Measurements from ENCODE around the gene SEC63.

The SEC63 gene

GRCh38 chr6:107822176-107823046 is 135.6 kb downstream of the SEC63 start:
- Histone ChIP-seq H3K36me3 (ENCODE audit: insufficient read depth) (no peaks in the 10 kb centered on the region), H4K20me1 (ENCODE audit: insufficient read depth) (no peaks in the 10 kb centered on the region), H3K9ac (no peak overlapping the region), H3K27me3 (ENCODE audit: insufficient read depth, low read depth) (no peaks in the 10 kb centered on the region; the same call in 1 of the 2 replicates), H3K4me1 (ENCODE audit: low read depth, poor library complexity, severe bottlenecking) (peaks cover 11% of the 10 kb centered on the region), H3K4me2 (peak overlapping the region; percentile 19; the same call in 1 of the 2 replicates), H3K27ac (no peak overlapping the region), H3K79me2 (ENCODE audit: insufficient read depth, low read depth) (no peaks in the 10 kb centered on the region), H3K4me3 (IDR thresholded peaks at IDR 0.05; ENCODE audit: insufficient read depth, low read depth, low read length) (no peak overlapping the region), H2AFZ (ENCODE audit: low read depth) (no peak overlapping the region)
- TF ChIP-seq, protein P1, sequence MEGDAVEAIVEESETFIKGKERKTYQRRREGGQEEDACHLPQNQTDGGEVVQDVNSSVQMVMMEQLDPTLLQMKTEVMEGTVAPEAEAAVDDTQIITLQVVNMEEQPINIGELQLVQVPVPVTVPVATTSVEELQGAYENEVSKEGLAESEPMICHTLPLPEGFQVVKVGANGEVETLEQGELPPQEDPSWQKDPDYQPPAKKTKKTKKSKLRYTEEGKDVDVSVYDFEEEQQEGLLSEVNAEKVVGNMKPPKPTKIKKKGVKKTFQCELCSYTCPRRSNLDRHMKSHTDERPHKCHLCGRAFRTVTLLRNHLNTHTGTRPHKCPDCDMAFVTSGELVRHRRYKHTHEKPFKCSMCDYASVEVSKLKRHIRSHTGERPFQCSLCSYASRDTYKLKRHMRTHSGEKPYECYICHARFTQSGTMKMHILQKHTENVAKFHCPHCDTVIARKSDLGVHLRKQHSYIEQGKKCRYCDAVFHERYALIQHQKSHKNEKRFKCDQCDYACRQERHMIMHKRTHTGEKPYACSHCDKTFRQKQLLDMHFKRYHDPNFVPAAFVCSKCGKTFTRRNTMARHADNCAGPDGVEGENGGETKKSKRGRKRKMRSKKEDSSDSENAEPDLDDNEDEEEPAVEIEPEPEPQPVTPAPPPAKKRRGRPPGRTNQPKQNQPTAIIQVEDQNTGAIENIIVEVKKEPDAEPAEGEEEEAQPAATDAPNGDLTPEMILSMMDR (conservative IDR thresholded peaks at IDR 0.05; ENCODE audit: low read depth, low read length): no peak

DNA sequence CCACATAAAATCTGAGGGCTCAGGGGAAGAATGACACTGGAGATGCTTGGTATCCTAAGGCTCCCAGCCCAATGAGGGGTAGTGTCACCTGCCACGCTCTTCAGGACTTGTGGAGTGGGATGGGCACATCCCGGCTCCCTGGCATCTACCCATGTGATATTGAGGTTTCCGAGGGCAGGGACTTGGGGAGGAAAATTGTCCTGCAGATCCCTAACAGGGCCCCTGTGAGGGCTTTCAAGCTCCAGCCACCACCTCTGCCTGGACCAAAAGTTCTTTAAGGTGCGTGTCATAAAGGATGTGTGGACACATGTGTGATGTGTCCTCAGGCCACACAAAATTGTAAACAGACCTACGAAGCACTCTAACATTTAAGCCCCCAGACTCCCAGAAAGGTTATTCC is 136.4 kb downstream of the SEC63 start:
- H3K4me1 ChIP-seq (ENCODE audit: low read depth, poor library complexity, severe bottlenecking): peaks cover 11% of the 10 kb centered on the region
- no peaks in the 10 kb centered on the region for H3K36me3 ChIP-seq (ENCODE audit: insufficient read depth)
- H3K27me3 ChIP-seq (ENCODE audit: insufficient read depth, low read depth): no peaks in the 10 kb centered on the region; the same call in 1 of the 2 replicates
- H3K27ac ChIP-seq: no peak overlapping the region
- no peaks in the 10 kb centered on the region for H4K20me1 ChIP-seq (ENCODE audit: insufficient read depth)
- TF ChIP-seq, protein P1 (conservative IDR thresholded peaks at IDR 0.05; ENCODE audit: low read depth, low read length): no peak
- H3K9ac ChIP-seq: no peak overlapping the region
- H3K4me2 ChIP-seq: no peak overlapping the region
- H2AFZ ChIP-seq (ENCODE audit: low read depth): no peak overlapping the region
- H3K79me2 ChIP-seq (ENCODE audit: insufficient read depth, low read depth): no peaks in the 10 kb centered on the region
- no peak overlapping the region for H3K4me3 ChIP-seq (IDR thresholded peaks at IDR 0.05; ENCODE audit: insufficient read depth, low read depth, low read length)

DNA sequence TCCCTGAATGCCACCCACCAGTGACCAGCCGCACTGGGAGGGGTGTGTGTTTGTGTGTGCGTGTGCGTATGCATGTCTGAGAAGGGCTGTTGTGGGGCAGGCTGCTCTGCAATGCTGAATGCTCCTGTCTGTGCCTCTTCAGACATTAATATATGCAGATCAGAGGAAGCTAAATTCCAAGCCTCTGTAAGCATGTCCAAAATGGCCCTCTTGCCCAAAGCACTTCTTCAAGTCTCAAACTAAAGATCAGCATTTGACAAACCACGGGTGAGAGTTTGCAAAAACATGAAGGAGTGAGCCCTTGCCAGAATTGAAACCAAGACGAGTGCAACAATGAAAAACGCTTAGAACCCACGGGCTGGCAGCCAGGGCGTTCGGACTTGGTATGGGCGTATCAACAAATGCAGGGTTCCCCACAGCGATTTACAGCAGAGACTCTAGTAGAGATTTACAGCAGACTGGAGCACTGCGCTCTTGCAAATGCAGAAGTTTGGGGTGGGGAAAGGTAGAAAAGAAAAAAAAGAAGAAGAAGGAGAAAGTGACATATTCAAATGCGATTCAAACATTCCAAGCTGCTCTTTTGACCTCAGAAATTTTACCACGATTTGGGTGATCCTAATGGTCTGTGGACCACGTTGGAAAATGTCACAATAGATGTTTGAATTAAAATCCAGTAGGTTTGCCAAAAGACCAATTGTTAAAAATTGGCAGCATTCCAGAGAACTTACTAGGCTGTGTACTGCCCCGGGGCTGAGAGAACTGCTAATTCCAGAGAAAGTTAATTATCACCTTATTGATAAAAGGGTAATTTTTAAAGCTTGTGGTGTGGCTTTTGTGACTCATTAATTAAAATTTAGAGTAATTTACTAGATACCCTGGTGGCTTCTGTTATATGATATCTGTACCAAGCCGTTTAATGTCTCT is 137.4 kb downstream of the SEC63 start:
- H3K4me2 ChIP-seq: no peak overlapping the region
- no peaks in the 10 kb centered on the region for H3K36me3 ChIP-seq (ENCODE audit: insufficient read depth)
- no peaks in the 10 kb centered on the region; the same call in 1 of the 2 replicates for H3K27me3 ChIP-seq (ENCODE audit: insufficient read depth, low read depth)
- H3K4me1 ChIP-seq (ENCODE audit: low read depth, poor library complexity, severe bottlenecking): peaks cover 11% of the 10 kb centered on the region
- no peak overlapping the region for H3K4me3 ChIP-seq (IDR thresholded peaks at IDR 0.05; ENCODE audit: insufficient read depth, low read depth, low read length)
- no peak overlapping the region for H3K27ac ChIP-seq
- H4K20me1 ChIP-seq (ENCODE audit: insufficient read depth): no peaks in the 10 kb centered on the region
- TF ChIP-seq, protein P1 (conservative IDR thresholded peaks at IDR 0.05; ENCODE audit: low read depth, low read length): no peak
- H3K79me2 ChIP-seq (ENCODE audit: insufficient read depth, low read depth): no peaks in the 10 kb centered on the region
- no peak overlapping the region for H3K9ac ChIP-seq
- no peak overlapping the region for H2AFZ ChIP-seq (ENCODE audit: low read depth)

GRCh38 chr6:107819964-107820337 is 138.1 kb downstream of the SEC63 start:
- Histone ChIP-seq H3K27me3 (ENCODE audit: insufficient read depth, low read depth) (no peaks in the 10 kb centered on the region; the same call in 1 of the 2 replicates), H3K4me2 (no peak overlapping the region), H3K79me2 (ENCODE audit: insufficient read depth, low read depth) (no peaks in the 10 kb centered on the region), H3K4me1 (ENCODE audit: low read depth, poor library complexity, severe bottlenecking) (peaks cover 11% of the 10 kb centered on the region), H2AFZ (ENCODE audit: low read depth) (no peak overlapping the region), H3K36me3 (ENCODE audit: insufficient read depth) (no peaks in the 10 kb centered on the region), H4K20me1 (ENCODE audit: insufficient read depth) (no peaks in the 10 kb centered on the region), H3K27ac (no peak overlapping the region), H3K4me3 (IDR thresholded peaks at IDR 0.05; ENCODE audit: insufficient read depth, low read depth, low read length) (no peak overlapping the region), H3K9ac (no peak overlapping the region)
- TF ChIP-seq, protein P1 (conservative IDR thresholded peaks at IDR 0.05; ENCODE audit: low read depth, low read length): no peak
